HepG2 (cell line): Measurements from ENCODE around the gene SLC2A13. TPM values are rescaled to one million over a fixed set of nuclear protein-coding genes. Genes with fewer than 3 reads are reported as not detected.

Experiments
- ATAC-seq: fragments of 200-7000 bp; cut with Tn5 transposase; 3 replicates; pipeline ENCODE4 v1.9.1; 2020; ENCODE audit warnings: mild to moderate bottlenecking, moderate library complexity
- BruUV-seq: library from RNA; stranded (reverse); fragments of 400-500 nt; replicated peaks from 2 replicates; lab custom pipeline; 2021; lab: Mats Ljungman, UMichigan
- CTCF ChIA-PET: fragments of 300-600 bp; formaldehyde crosslinking; extraction: SDS; loops from one replicate; lab custom pipeline; 2021; ENCODE audit warnings: low total read pairs, inconsistent platforms, low intra/inter-chr PET ratio; lab: Yijun Ruan, JAX
- POLR2A ChIA-PET: fragments of 350-600 bp; sonication (Branson Sonifier 250); formaldehyde crosslinking; loops from one replicate; lab custom pipeline; 2020; ENCODE audit warnings: antibody characterized with exemption, inconsistent platforms; lab: Yijun Ruan, JAX
- DNase-seq: peaks from one replicate; pipeline ENCODE4 v3.0.0-alpha.2; 2015; ENCODE audit warnings: low spot score
- FAIRE-seq: peaks from 3 replicates; lab custom pipeline; 2011; peaks lifted over from hg19 to GRCh38; lab: Jason Lieb, UNC
- H2AFZ ChIP-seq: one replicate; pipeline ENCODE4 v1.6.1; 2011; ENCODE audit warnings: low read length, inconsistent platforms
- H3K27ac ChIP-seq: fragments of 300-600 bp; 3 replicates; pipeline ENCODE4 v1.8.0; 2011; ENCODE audit warnings: mixed run types, mild to moderate bottlenecking, mixed read lengths, low read length, inconsistent platforms; ENCODE audit not compliant: insufficient read depth; ENCODE audit errors: extremely low read length
- H3K27me3 ChIP-seq, 2 experiments: fragments of 200-600 bp in 1 of 2; 2 replicates in 1 of 2; 3 replicates in 1 of 2; pipeline versions ENCODE4 v1.6.0 to v1.8.0; 2011; ENCODE audit warnings: low read length in 2 of 2, mild to moderate bottlenecking in 2 of 2, moderate library complexity in 2 of 2, inconsistent platforms in 1 of 2; ENCODE audit not compliant: insufficient read depth in 2 of 2, control insufficient read depth in 1 of 2
- H3K36me3 ChIP-seq, 2 experiments: fragments of 200-600 bp in 1 of 2; replicated peaks in 1 of 2; 2 replicates in 1 of 2; 3 replicates in 1 of 2; pipeline versions ENCODE4 v1.5.1 to v1.8.0; 2011; ENCODE audit warnings: low read length in 2 of 2, inconsistent platforms in 1 of 2; ENCODE audit not compliant: insufficient read depth in 2 of 2, control insufficient read depth in 1 of 2
- H3K4me1 ChIP-seq: 2 replicates; pipeline ENCODE4 v1.5.1; 2012; ENCODE audit warnings: low read length, inconsistent platforms; ENCODE audit not compliant: insufficient read depth
- H3K4me2 ChIP-seq: 2 replicates; pipeline ENCODE4 v1.6.0; 2011; ENCODE audit warnings: low read depth, low read length, inconsistent platforms
- H3K4me3 ChIP-seq, 3 experiments: fragments of 200-600 bp in 1 of 3; sonication (generic), shearing (Covaris generic) in 1 of 3; replicated peaks in 1 of 3; 2 replicates each; pipeline ENCODE4 v1.5.1; 2011 to 2016; ENCODE audit warnings: low read length in 3 of 3, inconsistent platforms in 2 of 3, low read depth in 2 of 3, mild to moderate bottlenecking in 2 of 3, control low read depth in 1 of 3, mixed read lengths in 1 of 3; ENCODE audit not compliant: insufficient read depth in 1 of 3
- H3K79me2 ChIP-seq: one replicate; pipeline ENCODE4 v1.6.1; 2011; ENCODE audit warnings: low read length, inconsistent platforms; ENCODE audit not compliant: insufficient read depth
- H3K9ac ChIP-seq: 2 replicates; pipeline ENCODE4 v1.6.0; 2011; ENCODE audit warnings: mild to moderate bottlenecking, low read depth, low read length, inconsistent platforms; ENCODE audit not compliant: insufficient read depth
- H3K9me3 ChIP-seq: 2 replicates; pipeline ENCODE4 v1.5.1; 2012; ENCODE audit warnings: mild to moderate bottlenecking, low read length
- H4K20me1 ChIP-seq: 2 replicates; pipeline ENCODE4 v1.6.0; 2011; ENCODE audit warnings: inconsistent platforms, mild to moderate bottlenecking, low read length, moderate library complexity; ENCODE audit not compliant: insufficient read depth
- BCL6 ChIP-seq: IDR thresholded peaks from 2 replicates; pipeline ENCODE4 v1.6.1; 2016; ENCODE audit warnings: missing genetic modification reagents, missing compliant biosample characterization
- CREB3 ChIP-seq: sonication (generic); formaldehyde crosslinking; IDR thresholded peaks from 2 replicates; pipeline ENCODE4 v1.5.0; 2020; ENCODE audit warnings: missing genetic modification reagents
- FOSL1 ChIP-seq: sonication (generic); formaldehyde crosslinking; IDR thresholded peaks from 2 replicates; pipeline ENCODE4 v1.9.0; 2021; ENCODE audit warnings: missing genetic modification reagents, borderline replicate concordance
- KLF15 ChIP-seq: sonication (generic); formaldehyde crosslinking; IDR thresholded peaks from 2 replicates; pipeline ENCODE4 v1.8.1; 2023; ENCODE audit warnings: borderline replicate concordance, mild to moderate bottlenecking, inconsistent platforms, missing genetic modification reagents, mixed read lengths
- LRRFIP1 ChIP-seq: sonication (generic); formaldehyde crosslinking; conservative IDR thresholded peaks from 2 replicates; pipeline ENCODE4 v1.4.0; 2020; ENCODE audit warnings: missing genetic modification reagents
- PPARG ChIP-seq: conservative IDR thresholded peaks from 2 replicates; pipeline ENCODE4 v1.6.1; 2016; ENCODE audit warnings: missing biosample characterization, missing genetic modification reagents
- SPEN ChIP-seq: sonication (generic); formaldehyde crosslinking; IDR thresholded peaks from 2 replicates; pipeline ENCODE4 v1.5.1; 2020; ENCODE audit warnings: low read depth, mild to moderate bottlenecking, missing genetic modification reagents
- ZNF136 ChIP-seq: sonication (generic); formaldehyde crosslinking; IDR thresholded peaks from 2 replicates; pipeline ENCODE4 v1.8.1; 2022; ENCODE audit warnings: low read depth, mild to moderate bottlenecking, moderate library complexity, missing genetic modification reagents
- ZNF556 ChIP-seq: sonication (generic); formaldehyde crosslinking; IDR thresholded peaks from 2 replicates; pipeline ENCODE4 v1.4.0; 2020; ENCODE audit warnings: mild to moderate bottlenecking, missing genetic modification reagents, borderline replicate concordance
- WGBS: methylation state at CpG from one replicate; pipeline ENCODE4 v1.1.6; 2017; ENCODE audit warnings: low lambda C conversion rate; 5-methylcytosine and 5-hydroxymethylcytosine counted together
- in situ Hi-C: cut with HindIII; loops from 2 replicates; pipeline ENCODE4 v1.10.0; 2017; ENCODE audit warnings: low pct_unique_long_range_greater_than_20kb; ENCODE audit not compliant: extremely low pct_ligation_motif_present
- intact Hi-C: fragments of 100-400 bp; cut with micrococcal nuclease; formaldehyde crosslinking; loops from one replicate; pipeline ENCODE4 v1.10.0; 2022; ENCODE audit not compliant: unreplicated experiment
- polyA plus RNA-seq, 8 experiments: library from polyadenylated mRNA; depleted of rRNA in 3 of 8; stranded (reverse) in 7 of 8; unstranded in 1 of 8; fragments of >200 nt; fragmentation: Illumina TruSeq in 4 of 8; extraction: Trizol in 4 of 8; gene quantifications; 2 replicates each; pipeline versions ENCODE4 v1.2.1 to v1.2.3, GENCODE V29; 2011 to 2016; ENCODE audit warnings: low read depth in 4 of 8, missing spikeins in 1 of 8, mixed read lengths in 1 of 8; ENCODE audit not compliant: insufficient read depth in 1 of 8
- total RNA-seq, 5 experiments: library from RNA; depleted of rRNA; stranded (reverse); fragments of >200 nt; fragmentation: Illumina TruSeq; extraction: Trizol; gene quantifications; 2 replicates each; pipeline ENCODE4 v1.2.3, GENCODE V29; 2016; ENCODE audit warnings: low read depth in 1 of 5

Gene SLC2A13
- total and polyA plus RNA-seq, 2 of the 13 experiments (the other 11 are each of a cell fraction or from before 2014, with no cell fraction given): 5.5 to 6.0 TPM

GRCh38 chr12:39883411-39883810 lies 222.5 kb downstream of the SLC2A13 start:
- in situ Hi-C loops (no loop called here), intact Hi-C loops (no loop called here)
- H2AFZ ChIP-seq: no peak overlapping the region
- H3K27ac ChIP-seq: no peak overlapping the region
- TF ChIP-seq LRRFIP1: no peak
- no peaks in the 10 kb centered on the region for H3K4me1 ChIP-seq
- H3K36me3 ChIP-seq: no peaks in the 10 kb centered on the region
- WGBS: 79% methylated on average over 2 of the region's 2 CpGs
- ChIA-PET POLR2A (no interaction called here), CTCF (no interaction called here)
- ATAC-seq (no peak), DNase-seq (no peak), FAIRE-seq (no peak)
- H4K20me1 ChIP-seq: no peaks in the 10 kb centered on the region
- H3K9ac ChIP-seq: no peak overlapping the region
- H3K79me2 ChIP-seq: no peaks in the 10 kb centered on the region
- H3K27me3 ChIP-seq: no peaks in the 10 kb centered on the region
- peaks cover 17% of the 10 kb centered on the region for H3K9me3 ChIP-seq
- H3K4me2 ChIP-seq: no peak overlapping the region
- no peak overlapping the region for H3K4me3 ChIP-seq
- no TSS peak for BruUV-seq

GRCh38 chr12:39878753-39879152 lies 227.1 kb downstream of the SLC2A13 start:
- DNase-seq: no peak
- no peak overlapping the region for H3K9ac ChIP-seq
- H3K27ac ChIP-seq: no peak overlapping the region
- no peak overlapping the region for H3K4me2 ChIP-seq
- CTCF ChIA-PET: no interaction called here
- TF ChIP-seq FOSL1 (no peak), CREB3 (CRISPR knock-in tag) (no peak), KLF15 (CRISPR knock-in tag) (no peak), SPEN (CRISPR knock-in tag) (no peak), PPARG (CRISPR knock-in tag) (no peak), ZNF136 (CRISPR knock-in tag) (no peak), BCL6 (no peak), ZNF556 (CRISPR knock-in tag) (no peak)
- no peak for ATAC-seq
- intact Hi-C loops: no loop called here
- H3K4me3 ChIP-seq: no peak overlapping the region
- no peaks in the 10 kb centered on the region for H3K36me3 ChIP-seq
- no peaks in the 10 kb centered on the region for H3K79me2 ChIP-seq
- no peak overlapping the region for H2AFZ ChIP-seq
- BruUV-seq: no TSS peak
- POLR2A ChIA-PET: no interaction called here
- no peaks in the 10 kb centered on the region for H3K27me3 ChIP-seq
- H3K9me3 ChIP-seq: peaks cover 26% of the 10 kb centered on the region
- H4K20me1 ChIP-seq: no peaks in the 10 kb centered on the region
- in situ Hi-C loops: no loop called here
- H3K4me1 ChIP-seq: no peaks in the 10 kb centered on the region
- FAIRE-seq: no peak
